T-cell (primary cell): ENCODE measurements around the gene SLC39A13. TPM values are rescaled to one million over a fixed set of nuclear protein-coding genes. Genes with fewer than 3 reads are reported as not detected.

ENCODE experiments used
- ATAC-seq, 4 experiments: fragments of 200-7000 bp in 3 of 4; fragments of 150-1000 bp in 1 of 4; cut with Tn5 transposase; replicated peaks in 1 of 4; 1 replicate in 3 of 4; 2 replicates in 1 of 4; pipeline ENCODE4 v1.10.0; 2021; ENCODE audit warnings: moderate library complexity in 3 of 4, mild to moderate bottlenecking in 2 of 4, moderate number of reproducible peaks in 1 of 4
- CTCF ChIA-PET, 2 donors: fragments of 300-600 bp; sonication (Branson Sonifier 250); formaldehyde crosslinking; loops; one replicate each; lab custom pipeline; 2022; ENCODE audit warnings: antibody characterized with exemption in 2 of 2; lab: Charles Lee
- POLR2A ChIA-PET, 2 donors: fragments of 300-600 bp; sonication (Branson Sonifier 250); formaldehyde crosslinking; loops; one replicate each; lab custom pipeline; 2022; ENCODE audit warnings: antibody characterized with exemption in 2 of 2; lab: Charles Lee
- DNase-seq, 35 experiments: peaks; one replicate each; pipeline versions ENCODE4 v3.0.0 to v3.0.0-alpha.2; 2013 to 2023
- H3K27ac ChIP-seq: one replicate; pipeline ENCODE4 v1.5.1; 2013; ENCODE audit warnings: low read length
- H3K27me3 ChIP-seq, 2 experiments: replicated peaks in 1 of 2; 1 replicate in 1 of 2; 2 replicates in 1 of 2; pipeline versions ENCODE4 v1.6.1 to v1.7.0; 2013; ENCODE audit warnings: low read length in 1 of 2, mixed read lengths in 1 of 2; ENCODE audit not compliant: control insufficient read depth in 2 of 2, insufficient read depth in 2 of 2; ENCODE audit errors: extremely low read depth in 1 of 2
- H3K36me3 ChIP-seq, 2 donors: 1 replicate in 1 of 2; 2 replicates in 1 of 2; pipeline versions ENCODE4 v1.6.1 to v1.7.0; 2013; ENCODE audit warnings: low read length in 1 of 2; ENCODE audit not compliant: control insufficient read depth in 2 of 2, insufficient read depth in 1 of 2; ENCODE audit errors: extremely low read depth in 1 of 2
- H3K4me1 ChIP-seq, 2 experiments: 1 replicate in 1 of 2; 2 replicates in 1 of 2; pipeline versions ENCODE4 v1.6.1 to v1.7.0; 2013; ENCODE audit warnings: low read length in 2 of 2, mixed read lengths in 1 of 2; ENCODE audit not compliant: insufficient read depth in 2 of 2, control insufficient read depth in 1 of 2; ENCODE audit errors: extremely low read depth in 1 of 2
- H3K4me3 ChIP-seq, 2 donors: 1 replicate in 1 of 2; 2 replicates in 1 of 2; pipeline versions ENCODE4 v1.5.1 to v1.7.0; 2013; ENCODE audit warnings: mild to moderate bottlenecking in 2 of 2, low read length in 1 of 2, moderate library complexity in 1 of 2; ENCODE audit not compliant: control insufficient read depth in 1 of 2; ENCODE audit errors: extremely low read depth in 1 of 2
- H3K9me3 ChIP-seq: 2 replicates; pipeline ENCODE4 v1.7.0; 2013
- H3K27ac Mint-ChIP-seq, 2 donors: one replicate each; pipeline ENCODE4 v1.8.0; 2020 to 2021; ENCODE audit warnings: mild to moderate bottlenecking in 2 of 2, mixed read lengths in 2 of 2
- H3K27me3 Mint-ChIP-seq, 2 donors: one replicate each; pipeline ENCODE4 v1.8.0; 2021 to 2022; ENCODE audit warnings: mixed read lengths in 2 of 2
- H3K36me3 Mint-ChIP-seq: one replicate; pipeline ENCODE4 v1.8.0; 2021; ENCODE audit warnings: mixed read lengths
- H3K4me1 Mint-ChIP-seq, 3 donors: one replicate each; pipeline ENCODE4 v1.8.0; 2020 to 2022; ENCODE audit warnings: mixed read lengths in 3 of 3, mild to moderate bottlenecking in 1 of 3
- H3K4me3 Mint-ChIP-seq, 3 donors: one replicate each; pipeline ENCODE4 v1.8.0; 2020 to 2022; ENCODE audit warnings: mild to moderate bottlenecking in 3 of 3, mixed read lengths in 3 of 3, moderate library complexity in 3 of 3
- H3K9me3 Mint-ChIP-seq, 3 donors: one replicate each; pipeline ENCODE4 v1.8.0; 2020 to 2022; ENCODE audit warnings: mixed read lengths in 3 of 3
- WGBS: methylation state at CpG from one replicate; pipeline ENCODE4 v1.1.5; 2013; ENCODE audit warnings: missing lambda C conversion rate; ENCODE audit not compliant: insufficient coverage; 5-methylcytosine and 5-hydroxymethylcytosine counted together
- total RNA-seq, 35 experiments: library from RNA in 6 of 35; stranded (reverse) in 6 of 35; fragments of 120-200 nt in 1 of 35; gene quantifications; one replicate each; pipeline versions ENCODE4 v1.2.1 to v1.2.4 and lab custom pipeline; 2013 to 2026

The SLC39A13 gene
- total RNA-seq, 5 donors from 2014 or later (not counting 1 experiment from before 2014, with no cell fraction given) = 45.6 to 67.0 (median 65.2) TPM

DNA sequence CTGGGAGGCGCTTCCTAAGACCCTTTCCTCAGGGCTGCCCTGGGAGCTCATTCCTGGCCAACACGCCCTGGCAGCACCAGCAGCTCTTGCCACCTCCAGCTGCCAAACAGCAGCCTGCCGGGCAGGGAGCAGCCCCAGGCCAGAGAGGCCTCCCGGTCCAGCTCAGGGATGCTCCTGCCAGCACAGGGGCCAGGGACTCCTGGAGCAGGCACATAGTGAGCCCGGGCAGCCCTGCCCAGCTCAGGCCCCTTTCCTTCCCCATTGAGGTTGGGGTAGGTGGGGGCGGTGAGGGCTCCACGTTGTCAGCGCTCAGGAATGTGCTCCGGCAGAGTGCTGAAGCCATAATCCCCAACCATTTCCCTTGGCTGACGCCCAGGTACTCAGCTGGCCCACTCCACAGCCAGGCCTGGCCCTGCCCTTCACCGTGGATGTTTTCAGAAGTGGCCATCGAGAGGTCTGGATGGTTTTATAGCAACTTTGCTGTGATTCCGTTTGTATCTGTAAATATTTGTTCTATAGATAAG lies 7.6 kb downstream of the SLC39A13 start:
- WGBS = 91% methylated on average over 4 of the region's 13 CpGs
- Histone ChIP-seq H3K4me3 (no peak overlapping the region), H3K4me1 (peaks cover 0 to 6% of the 10 kb centered on the region in 2 experiments), H3K27me3 (no peaks in the 10 kb centered on the region), H3K9me3 (no peaks in the 10 kb centered on the region), H3K27ac (no peak overlapping the region), H3K36me3 (peaks cover 17 to 66% of the 10 kb centered on the region in 2 donors)
- Mint-ChIP-seq H3K27ac (no peak overlapping the region), H3K4me3 (no peak overlapping the region), H3K4me1 (peaks cover 0 to 2% (median 0%) of the 10 kb centered on the region in 3 donors), H3K36me3 (peaks cover 36% of the 10 kb centered on the region), H3K9me3 (no peaks in the 10 kb centered on the region), H3K27me3 (no peaks in the 10 kb centered on the region)
- ChIA-PET CTCF (no interaction called here), POLR2A (interaction anchor here in 1 of 2 donors (0.6 kb wide), 1 partner anchor 205 kb away, joined by 4 read pairs; no protein-coding TSS in a partner anchor)
- DNase-seq (no peak), ATAC-seq (no peak)

DNA sequence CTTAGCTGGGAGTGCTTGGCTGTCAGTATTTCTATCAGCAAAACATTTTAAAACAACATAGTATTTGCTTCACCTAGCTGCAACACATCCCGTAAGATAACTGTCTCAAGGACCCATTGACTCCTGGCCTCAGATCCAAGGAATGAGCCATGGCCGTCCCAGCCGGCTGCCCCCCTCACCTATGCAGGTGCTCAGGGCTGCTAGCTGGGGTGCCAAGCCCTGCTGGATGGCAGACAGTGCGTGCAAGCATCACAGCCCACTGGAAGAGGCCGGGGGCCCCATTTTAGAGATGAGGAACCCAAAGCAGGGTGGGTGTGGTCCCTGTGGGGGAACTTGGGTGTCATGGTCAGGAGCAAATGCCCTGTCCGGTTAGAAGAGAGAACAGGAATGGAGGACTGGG lies 9.3 kb downstream of the SLC39A13 start:
- H3K27me3 ChIP-seq = no peaks in the 10 kb centered on the region
- no peak for ATAC-seq
- no peak overlapping the region for H3K27ac ChIP-seq
- no peak for DNase-seq
- Mint-ChIP-seq H3K27me3 (no peaks in the 10 kb centered on the region), H3K4me1 (peaks cover 0 to 2% (median 2%) of the 10 kb centered on the region in 3 donors), H3K4me3 (no peak overlapping the region), H3K36me3 (peaks cover 43% of the 10 kb centered on the region), H3K27ac (no peak overlapping the region), H3K9me3 (no peaks in the 10 kb centered on the region)
- H3K4me3 ChIP-seq = no peak overlapping the region
- no peaks in the 10 kb centered on the region for H3K9me3 ChIP-seq
- H3K4me1 ChIP-seq = no peaks in the 10 kb centered on the region
- WGBS = 95% methylated on average over 6 of the region's 6 CpGs
- CTCF ChIA-PET = no interaction called here
- POLR2A ChIA-PET = no interaction called here
- peaks cover 22 to 76% of the 10 kb centered on the region in 2 donors for H3K36me3 ChIP-seq

DNA sequence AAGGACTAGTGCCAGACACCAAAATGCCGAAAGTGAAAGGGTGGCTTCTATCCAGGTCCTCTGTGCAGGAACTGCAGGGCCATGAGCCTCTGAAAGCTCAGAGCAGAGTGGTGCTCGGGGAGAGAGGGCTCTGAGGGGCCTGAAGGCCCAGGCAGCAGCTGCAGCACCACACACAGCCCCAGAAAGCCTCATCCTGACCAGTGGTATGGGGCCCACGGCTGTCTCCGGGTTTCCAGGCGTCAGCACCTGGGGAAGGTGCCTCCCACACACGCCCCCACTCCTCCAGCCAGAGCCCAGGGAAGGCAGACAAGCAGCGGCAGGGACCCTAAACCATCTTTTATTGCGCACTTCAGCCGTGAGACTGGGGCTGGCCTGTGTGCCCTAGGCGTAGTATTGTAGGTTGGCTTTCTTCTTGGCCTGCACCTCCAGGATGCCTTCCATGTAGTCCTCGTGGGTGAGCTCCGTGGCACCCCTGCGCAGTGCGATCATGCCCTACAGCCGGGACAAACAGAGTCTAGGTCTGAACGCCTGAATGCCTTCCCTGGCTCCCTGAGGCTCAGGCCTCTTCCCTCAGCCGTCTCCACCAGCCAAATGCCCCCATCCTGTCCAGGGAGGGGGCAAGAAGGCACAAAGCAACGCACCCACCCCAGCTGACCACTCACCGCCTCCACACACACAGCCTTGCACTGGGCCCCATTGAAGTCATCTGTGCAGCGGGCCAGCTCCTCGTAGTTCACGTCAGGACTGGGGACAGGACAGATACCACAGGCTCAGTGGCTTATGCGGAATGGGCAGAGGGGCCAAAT lies 10.3 kb downstream of the SLC39A13 start:
- no peak overlapping the region for H3K27ac ChIP-seq
- no peaks in the 10 kb centered on the region for H3K9me3 ChIP-seq
- no peaks in the 10 kb centered on the region for H3K9me3 Mint-ChIP-seq
- ATAC-seq (peak in 1 of 4 experiments; percentile 13), DNase-seq (no peak)
- CTCF ChIA-PET = no interaction called here
- H3K27me3 Mint-ChIP-seq = no peaks in the 10 kb centered on the region
- no peaks in the 10 kb centered on the region for H3K27me3 ChIP-seq
- H3K4me1 Mint-ChIP-seq = peaks cover 0 to 2% (median 2%) of the 10 kb centered on the region in 3 donors
- H3K36me3 ChIP-seq = peaks cover 22 to 77% of the 10 kb centered on the region in 2 donors
- peaks cover 45% of the 10 kb centered on the region for H3K36me3 Mint-ChIP-seq
- WGBS = 88% methylated on average over 20 of the region's 23 CpGs
- no peaks in the 10 kb centered on the region for H3K4me1 ChIP-seq
- no peak overlapping the region for H3K27ac Mint-ChIP-seq
- H3K4me3 ChIP-seq = no peak overlapping the region
- POLR2A ChIA-PET = no interaction called here
- H3K4me3 Mint-ChIP-seq = no peak overlapping the region

DNA sequence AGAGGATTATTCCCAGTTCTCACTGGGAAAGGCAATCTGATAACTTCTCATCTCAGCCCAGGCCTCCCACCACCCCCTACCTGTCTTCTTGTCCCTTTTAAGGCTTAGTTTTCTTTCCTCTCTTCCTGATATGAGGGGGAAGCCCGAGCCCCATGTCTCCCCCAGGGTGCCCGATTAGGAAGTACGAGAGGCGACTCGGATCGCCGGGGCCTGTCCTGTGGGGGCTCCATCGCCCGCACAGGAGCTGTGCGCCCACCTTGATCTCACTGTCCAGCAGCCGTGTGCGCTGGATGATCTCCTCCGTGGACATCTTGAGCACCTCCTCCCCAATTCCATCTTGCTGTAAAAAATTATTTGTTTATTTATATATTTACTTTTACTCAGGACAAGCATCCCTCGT lies 17.2 kb downstream of the SLC39A13 start:
- DNase-seq (peak in 1 of 35 experiments; percentile 22), ATAC-seq (no peak)
- Mint-ChIP-seq H3K4me1 (peaks cover 26 to 32% (median 30%) of the 10 kb centered on the region in 3 donors), H3K9me3 (no peaks in the 10 kb centered on the region), H3K36me3 (peaks cover 31% of the 10 kb centered on the region), H3K27me3 (no peaks in the 10 kb centered on the region), H3K27ac (peak overlapping the region; percentile 98 to 99), H3K4me3 (peak overlapping the region; percentile 99 to 100 (median 99))
- no peaks in the 10 kb centered on the region for H3K9me3 ChIP-seq
- peak overlapping the region; percentile 86 to 93 for H3K4me3 ChIP-seq
- 0% methylated on average over 9 of the region's 14 CpGs for WGBS
- POLR2A ChIA-PET = interaction anchor here in 1 of 2 donors (0.7 kb wide), 1 partner anchor 17 kb away, joined by 3 read pairs; no protein-coding TSS in a partner anchor
- no peaks in the 10 kb centered on the region for H3K27me3 ChIP-seq
- CTCF ChIA-PET = no interaction called here
- H3K27ac ChIP-seq = peak overlapping the region; percentile 63
- H3K4me1 ChIP-seq = peaks cover 9 to 29% of the 10 kb centered on the region in 2 experiments
- H3K36me3 ChIP-seq = peaks cover 4 to 34% of the 10 kb centered on the region in 2 donors

DNA sequence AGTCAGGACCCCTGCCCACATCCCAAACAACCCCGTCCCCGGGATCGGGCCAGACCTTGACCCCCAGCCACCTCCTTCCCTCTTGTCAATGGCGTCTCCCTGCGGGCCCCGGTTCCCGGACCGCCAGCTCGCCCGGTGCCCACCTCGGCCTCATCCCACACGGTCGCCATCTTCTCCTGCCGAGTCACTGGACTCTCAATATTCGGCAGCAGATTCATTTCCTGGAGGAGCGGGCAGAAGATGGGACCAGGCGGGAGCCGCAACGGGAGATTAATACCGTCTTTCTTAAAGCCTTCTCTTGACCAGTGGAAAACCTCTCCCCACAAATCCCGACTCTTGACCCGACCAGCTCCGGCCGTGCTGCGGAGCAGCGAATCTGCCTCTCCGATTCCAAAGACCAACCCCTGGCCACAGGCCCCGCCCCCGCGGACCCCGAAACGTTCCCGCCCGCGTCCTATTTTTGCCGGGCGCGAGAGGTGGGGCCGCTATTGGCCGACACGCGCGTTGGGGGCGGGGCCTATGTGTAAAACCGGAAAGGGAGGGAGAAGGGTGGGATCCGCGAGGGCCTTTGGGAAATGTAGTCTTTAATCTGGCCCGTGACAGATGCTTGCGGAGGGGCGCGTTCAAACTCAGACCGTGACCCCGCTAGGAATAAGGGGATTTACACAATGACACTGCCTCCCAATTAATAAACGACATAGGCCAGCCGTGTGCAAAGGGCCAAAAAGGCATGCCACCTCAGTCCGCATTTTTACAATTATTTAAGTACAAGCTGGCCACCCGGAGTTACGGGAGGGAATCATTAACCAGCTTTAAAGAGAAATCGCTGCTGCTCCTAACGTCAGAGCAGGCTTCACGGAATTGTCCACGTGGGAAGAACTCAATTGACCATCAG lies 17.9 kb downstream of the SLC39A13 start, which contains the start of gene PSMC3:
PSMC3 (minus strand) TSS at position 378 of the 895 bp plus-strand sequence; CDS start at position 218, 160 bp downstream.
- CTCF ChIA-PET = interaction anchor here in 1 of 2 donors (1.2 kb wide), 1 partner anchor 14 kb away, joined by 4 read pairs; no protein-coding TSS in a partner anchor
- peak; percentile 90 to 99 (median 95) for DNase-seq
- Mint-ChIP-seq H3K36me3 (peaks cover 28% of the 10 kb centered on the region), H3K27me3 (no peaks in the 10 kb centered on the region), H3K9me3 (no peaks in the 10 kb centered on the region), H3K4me3 (peak within 1 kb of the TSS; percentile 99 to 100 (median 99)), H3K4me1 (peaks cover 25 to 31% (median 30%) of the 10 kb centered on the region in 3 donors), H3K27ac (peak within 1 kb of the TSS; percentile 98 to 99)
- Histone ChIP-seq H3K4me1 (peaks cover 9 to 29% of the 10 kb centered on the region in 2 experiments), H3K27me3 (no peaks in the 10 kb centered on the region), H3K4me3 (peak within 1 kb of the TSS; percentile 86 to 93), H3K36me3 (peaks cover 3 to 31% of the 10 kb centered on the region in 2 donors), H3K27ac (peak within 1 kb of the TSS; percentile 63), H3K9me3 (no peaks in the 10 kb centered on the region)
- POLR2A ChIA-PET = interaction anchor here (0.6 to 0.7 kb wide), 3 partner anchors 14 to 720 kb away, joined by 3 to 7 read pairs (median 5); no protein-coding TSS in a partner anchor
- under 1% methylated on average over 50 of the region's 62 CpGs for WGBS
- ATAC-seq = peak; percentile 97 to 99 (median 98)
